Measurements from ENCODE around the gene MKNK1. TPM values are rescaled to one million over a fixed set of nuclear protein-coding genes. Genes with fewer than 3 reads are reported as not detected.

Gene MKNK1
- total and polyA plus RNA-seq, 12 donors: 22.4 to 50.6 (median 36.8) TPM

DNA sequence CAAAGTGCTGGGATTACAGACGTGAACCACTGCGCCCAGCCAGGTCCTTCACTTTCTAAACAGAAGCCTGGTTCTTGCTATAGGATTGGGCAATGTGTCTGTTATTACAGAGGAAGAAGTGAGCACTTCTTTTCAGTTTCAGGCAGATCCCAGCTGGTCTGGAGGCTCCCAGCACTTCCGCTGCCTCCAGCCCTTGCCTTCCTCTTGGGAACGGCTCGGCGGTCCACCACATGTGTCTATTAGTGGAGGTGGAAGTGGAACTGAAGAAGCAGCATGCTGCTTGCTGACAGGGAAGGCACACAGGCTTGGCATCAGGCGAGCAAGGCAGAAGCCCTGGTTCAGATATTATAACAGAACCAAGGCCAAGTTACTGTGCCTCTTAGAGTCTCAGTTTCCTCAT, 17.0 kb downstream of the MKNK1 start:
- TF ChIP-seq, protein P1, sequence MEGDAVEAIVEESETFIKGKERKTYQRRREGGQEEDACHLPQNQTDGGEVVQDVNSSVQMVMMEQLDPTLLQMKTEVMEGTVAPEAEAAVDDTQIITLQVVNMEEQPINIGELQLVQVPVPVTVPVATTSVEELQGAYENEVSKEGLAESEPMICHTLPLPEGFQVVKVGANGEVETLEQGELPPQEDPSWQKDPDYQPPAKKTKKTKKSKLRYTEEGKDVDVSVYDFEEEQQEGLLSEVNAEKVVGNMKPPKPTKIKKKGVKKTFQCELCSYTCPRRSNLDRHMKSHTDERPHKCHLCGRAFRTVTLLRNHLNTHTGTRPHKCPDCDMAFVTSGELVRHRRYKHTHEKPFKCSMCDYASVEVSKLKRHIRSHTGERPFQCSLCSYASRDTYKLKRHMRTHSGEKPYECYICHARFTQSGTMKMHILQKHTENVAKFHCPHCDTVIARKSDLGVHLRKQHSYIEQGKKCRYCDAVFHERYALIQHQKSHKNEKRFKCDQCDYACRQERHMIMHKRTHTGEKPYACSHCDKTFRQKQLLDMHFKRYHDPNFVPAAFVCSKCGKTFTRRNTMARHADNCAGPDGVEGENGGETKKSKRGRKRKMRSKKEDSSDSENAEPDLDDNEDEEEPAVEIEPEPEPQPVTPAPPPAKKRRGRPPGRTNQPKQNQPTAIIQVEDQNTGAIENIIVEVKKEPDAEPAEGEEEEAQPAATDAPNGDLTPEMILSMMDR (IDR thresholded peaks at IDR 0.05): no peak
- Histone ChIP-seq H3K9me3 (no peaks in the 10 kb centered on the region), H3K36me3 (peaks cover 0 to 96% (median 65%) of the 10 kb centered on the region in 9 donors), H3K27ac (peak overlapping the region in 1 of 10 donors; percentile 67), H3K4me1 (peaks cover 0 to 58% (median 0%) of the 10 kb centered on the region in 9 donors), H3K4me3 (no peak overlapping the region), H3K27me3 (no peaks in the 10 kb centered on the region)
- 77 to 81% methylated on average over 7 of the region's 7 CpGs for WGBS, 2 donors
- ATAC-seq (peak; percentile 30 to 86 (median 72)), DNase-seq (peak; percentile 38 to 45)
- intact Hi-C loops (cut with DNase I): no loop called here

DNA sequence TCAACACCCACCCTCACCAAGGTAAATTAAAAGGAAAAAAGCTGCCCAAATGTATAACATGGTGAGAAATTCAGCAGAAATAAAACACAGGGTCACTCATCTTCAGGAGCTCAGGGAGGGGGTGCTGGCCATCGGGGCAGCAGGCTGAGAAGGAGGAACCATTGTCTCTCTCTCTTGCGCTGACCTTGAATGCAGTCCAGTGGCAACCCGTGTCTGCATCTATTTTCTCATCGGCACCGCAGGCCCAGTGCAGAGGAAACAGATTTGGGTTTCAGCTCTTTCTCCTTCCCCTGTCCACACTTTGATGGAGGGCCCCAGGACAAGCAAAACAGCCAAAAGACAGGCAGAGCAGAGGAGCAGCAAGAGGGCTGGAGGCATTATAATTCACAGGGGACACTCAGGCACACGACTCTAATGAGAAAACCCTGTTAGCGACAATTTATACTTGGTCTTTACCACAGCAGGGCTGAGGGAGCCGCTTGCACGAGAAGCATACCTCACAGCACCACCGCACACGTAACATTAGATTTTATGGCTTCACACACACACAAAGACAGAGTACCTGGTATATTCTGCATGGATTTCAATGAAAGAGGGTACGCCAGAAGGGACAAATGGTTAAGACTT, 18.6 kb downstream of the MKNK1 start:
- no peak overlapping the region for H3K4me3 ChIP-seq
- peaks cover 0 to 74% (median 0%) of the 10 kb centered on the region in 9 donors for H3K4me1 ChIP-seq
- TF ChIP-seq, protein P1 (IDR thresholded peaks at IDR 0.05): no peak
- no peak for ATAC-seq
- intact Hi-C loops (cut with DNase I): no loop called here
- H3K9me3 ChIP-seq: no peaks in the 10 kb centered on the region
- H3K27ac ChIP-seq: peak overlapping the region in 1 of 10 donors; percentile 33
- WGBS, 2 donors: 76 to 82% methylated on average over 12 of the region's 12 CpGs
- no peaks in the 10 kb centered on the region for H3K27me3 ChIP-seq
- no peak for DNase-seq
- peaks cover 0 to 95% (median 57%) of the 10 kb centered on the region in 9 donors for H3K36me3 ChIP-seq

DNA sequence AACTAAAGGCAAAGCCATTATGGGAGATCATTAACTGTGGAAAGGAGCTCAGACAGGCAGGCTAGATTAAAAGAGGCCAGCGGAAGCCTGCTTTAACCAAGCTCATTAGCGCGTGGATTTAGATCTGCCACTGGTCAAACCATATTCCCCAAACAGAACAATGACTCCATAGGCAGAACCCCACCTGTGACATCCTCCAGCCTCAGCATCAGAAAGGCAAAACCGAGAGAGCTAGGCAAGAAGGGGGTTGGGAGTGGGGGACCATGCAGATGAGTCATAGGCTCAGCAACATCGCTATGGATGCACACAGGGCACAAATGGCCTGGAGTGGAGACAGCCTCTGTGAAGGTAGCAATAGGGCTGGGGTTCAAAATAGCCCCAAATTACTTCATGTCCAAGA, 20.6 kb downstream of the MKNK1 start:
- Histone ChIP-seq H3K4me3 (no peak overlapping the region), H3K27ac (peak overlapping the region in 1 of 10 donors; percentile 86), H3K36me3 (peaks cover 0 to 96% (median 55%) of the 10 kb centered on the region in 9 donors), H3K4me1 (peaks cover 0 to 91% (median 0%) of the 10 kb centered on the region in 9 donors), H3K27me3 (no peaks in the 10 kb centered on the region), H3K9me3 (no peaks in the 10 kb centered on the region)
- TF ChIP-seq, protein P1 (IDR thresholded peaks at IDR 0.05): no peak
- DNase-seq (no peak), ATAC-seq (no peak)
- 88 to 89% methylated on average over 5 of the region's 5 CpGs for WGBS, 2 donors
- intact Hi-C loops (cut with DNase I): no loop called here

DNA sequence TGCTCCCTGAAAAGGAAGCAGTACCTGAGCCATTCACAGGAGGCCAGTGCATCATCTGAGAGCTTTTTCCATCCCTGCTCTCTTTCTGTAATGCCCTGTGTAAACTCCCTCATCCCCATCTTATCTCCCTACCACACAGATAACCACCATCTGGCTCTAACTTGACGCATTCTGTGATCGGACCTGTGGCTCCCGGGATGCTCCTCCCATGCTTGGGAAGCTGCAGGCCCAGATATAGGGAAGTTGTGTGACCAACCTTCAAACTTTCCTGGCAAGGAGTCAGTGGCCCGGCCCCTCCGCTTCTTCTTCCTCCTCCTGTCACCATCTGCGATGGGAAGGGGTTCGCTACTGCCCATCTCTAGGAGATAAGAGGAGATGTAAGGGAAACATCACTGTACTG, 21.1 kb downstream of the MKNK1 start:
- Histone ChIP-seq H3K9me3 (no peaks in the 10 kb centered on the region), H3K36me3 (peaks cover 0 to 100% (median 59%) of the 10 kb centered on the region in 9 donors), H3K27me3 (no peaks in the 10 kb centered on the region), H3K27ac (peak overlapping the region in 1 of 10 donors; percentile 86), H3K4me1 (peaks cover 0 to 90% (median 0%) of the 10 kb centered on the region in 9 donors), H3K4me3 (no peak overlapping the region)
- ATAC-seq: peak in 1 of 8 donors; percentile 46
- TF ChIP-seq, protein P1 (IDR thresholded peaks at IDR 0.05): no peak
- DNase-seq: no peak
- WGBS, 2 donors: 68 to 74% methylated on average over 7 of the region's 7 CpGs
- intact Hi-C loops (cut with DNase I): no loop called here
